ENCODE measurements around the gene TUBA1A. TPM values are rescaled to one million over a fixed set of nuclear protein-coding genes. Genes with fewer than 3 reads are reported as not detected.
"Not testable (repeated sequence)": the region's sequence is repeated elsewhere in the genome, so short reads cannot be mapped to it uniquely, and the experiment has no call there.

Gene TUBA1A
- total RNA-seq, 2 donors from 2014 or later: 166 to 298 TPM

- Mint-ChIP-seq H3K9me3 (no peaks in the 10 kb centered on the region), H3K36me3 (ENCODE audit: low read depth) (no peaks in the 10 kb centered on the region), H3K4me3 (no peak overlapping the region), H3K27me3 (ENCODE audit: insufficient read depth) (peaks cover 1% of the 10 kb centered on the region), H3K27ac (no peak overlapping the region), H3K4me1 (peaks cover 7% of the 10 kb centered on the region)
- no peaks in the 10 kb centered on the region for H3K36me3 ChIP-seq (ENCODE audit: control insufficient read depth, insufficient read depth, low read length)
- no peak overlapping the region for H3K4me3 ChIP-seq (ENCODE audit: low read length)
- H3K4me1 ChIP-seq (ENCODE audit: control insufficient read depth, insufficient read depth, low read length): no peaks in the 10 kb centered on the region
- H3K27ac ChIP-seq (ENCODE audit: low read depth, low read length): no peak overlapping the region
- 82 to 96% methylated on average over 7 to 9 of the region's 9 CpGs for WGBS, 2 experiments (ENCODE audit: insufficient coverage in 1 of 2, insufficient read length in 1 of 2)
- H3K9me3 ChIP-seq (ENCODE audit: control insufficient read depth, low read length): no peaks in the 10 kb centered on the region
- H3K27me3 ChIP-seq (ENCODE audit: control insufficient read depth, insufficient read depth, low read length, poor library complexity, severe bottlenecking): no peaks in the 10 kb centered on the region
- DNase-seq: peak; percentile 44
- TF ChIP-seq CTCF (conservative IDR thresholded peaks at IDR 0.05): no peak
- no peak overlapping the region for H3K9ac ChIP-seq (ENCODE audit: extremely low read depth, low read length, poor library complexity, severe bottlenecking)
Observed at GRCh38 chr12:49212572-49212971, 23.7 kb upstream of the TUBA1A start.

- H3K27me3 ChIP-seq (ENCODE audit: control insufficient read depth, insufficient read depth, low read length, poor library complexity, severe bottlenecking); H3K4me3 ChIP-seq (ENCODE audit: low read length); H3K36me3 Mint-ChIP-seq (ENCODE audit: low read depth); H3K27ac ChIP-seq (ENCODE audit: low read depth, low read length); H3K36me3 ChIP-seq (ENCODE audit: control insufficient read depth, insufficient read depth, low read length); H3K9ac ChIP-seq (ENCODE audit: extremely low read depth, low read length, poor library complexity, severe bottlenecking); H3K9me3 ChIP-seq (ENCODE audit: control insufficient read depth, low read length); H3K4me1 Mint-ChIP-seq; H3K27me3 Mint-ChIP-seq (ENCODE audit: insufficient read depth); H3K4me3 Mint-ChIP-seq; H3K27ac Mint-ChIP-seq; H3K9me3 Mint-ChIP-seq; H3K4me1 ChIP-seq (ENCODE audit: control insufficient read depth, insufficient read depth, low read length): not testable (repeated sequence)
- WGBS, 2 experiments (ENCODE audit: insufficient coverage in 1 of 2, insufficient read length in 1 of 2): 88 to 94% methylated on average over 6 of the region's 7 CpGs
- peak; percentile 0 for DNase-seq
Observed at GRCh38 chr12:49210703-49211102, 21.8 kb upstream of the TUBA1A start.

GRCh38 chr12:49208676-49209075 is 19.8 kb upstream of the TUBA1A start:
- Mint-ChIP-seq H3K4me1 (no peaks in the 10 kb centered on the region), H3K9me3 (no peaks in the 10 kb centered on the region), H3K4me3 (no peak overlapping the region), H3K36me3 (ENCODE audit: low read depth) (no peaks in the 10 kb centered on the region), H3K27ac (no peak overlapping the region), H3K27me3 (ENCODE audit: insufficient read depth) (peaks cover 1% of the 10 kb centered on the region)
- Histone ChIP-seq H3K27ac (ENCODE audit: low read depth, low read length) (no peak overlapping the region), H3K9ac (ENCODE audit: extremely low read depth, low read length, poor library complexity, severe bottlenecking) (no peak overlapping the region), H3K4me1 (ENCODE audit: control insufficient read depth, insufficient read depth, low read length) (no peaks in the 10 kb centered on the region), H3K36me3 (ENCODE audit: control insufficient read depth, insufficient read depth, low read length) (no peaks in the 10 kb centered on the region), H3K4me3 (ENCODE audit: low read length) (no peak overlapping the region), H3K9me3 (ENCODE audit: control insufficient read depth, low read length) (no peaks in the 10 kb centered on the region), H3K27me3 (ENCODE audit: control insufficient read depth, insufficient read depth, low read length, poor library complexity, severe bottlenecking) (no peaks in the 10 kb centered on the region)
- peak; percentile 46 for DNase-seq
- WGBS, 2 experiments (ENCODE audit: insufficient coverage in 1 of 2, insufficient read length in 1 of 2): 86 to 95% methylated on average over 12 of the region's 12 CpGs
- no peak for TF ChIP-seq CTCF (conservative IDR thresholded peaks at IDR 0.05)

GRCh38 chr12:49208146-49208545 is 19.3 kb upstream of the TUBA1A start:
- Mint-ChIP-seq H3K27me3 (ENCODE audit: insufficient read depth) (peaks cover 1% of the 10 kb centered on the region), H3K4me3 (no peak overlapping the region), H3K27ac (no peak overlapping the region), H3K9me3 (no peaks in the 10 kb centered on the region), H3K36me3 (ENCODE audit: low read depth) (no peaks in the 10 kb centered on the region), H3K4me1 (no peaks in the 10 kb centered on the region)
- Histone ChIP-seq H3K36me3 (ENCODE audit: control insufficient read depth, insufficient read depth, low read length) (no peaks in the 10 kb centered on the region), H3K9me3 (ENCODE audit: control insufficient read depth, low read length) (no peaks in the 10 kb centered on the region), H3K27ac (ENCODE audit: low read depth, low read length) (no peak overlapping the region), H3K4me1 (ENCODE audit: control insufficient read depth, insufficient read depth, low read length) (no peaks in the 10 kb centered on the region), H3K4me3 (ENCODE audit: low read length) (no peak overlapping the region), H3K9ac (ENCODE audit: extremely low read depth, low read length, poor library complexity, severe bottlenecking) (no peak overlapping the region), H3K27me3 (ENCODE audit: control insufficient read depth, insufficient read depth, low read length, poor library complexity, severe bottlenecking) (no peaks in the 10 kb centered on the region)
- no peak for DNase-seq
- 79 to 89% methylated on average over 1 of the region's 1 CpG for WGBS, 2 experiments (ENCODE audit: insufficient coverage in 1 of 2, insufficient read length in 1 of 2)
- TF ChIP-seq CTCF (conservative IDR thresholded peaks at IDR 0.05): no peak

Measured in endodermal cell (in vitro differentiated cells).